Mucosa of descending colon (tissue), 3 donors: Measurements from ENCODE around the gene STUB1. TPM values are rescaled to one million over a fixed set of nuclear protein-coding genes. Genes with fewer than 3 reads are reported as not detected.

ENCODE experiments used
- ATAC-seq: fragments of 200-7000 bp; cut with Tn5 transposase; one replicate; pipeline ENCODE4 v1.9.1; 2020; ENCODE audit warnings: mild to moderate bottlenecking, moderate library complexity
- DNase-seq, 3 donors: peaks; one replicate each; pipeline ENCODE4 v3.0.0-alpha.2; 2020
- H3K36me3 ChIP-seq: fragments of 200-600 bp; one replicate; pipeline ENCODE4 v1.8.0; 2021; ENCODE audit warnings: low read depth, mild to moderate bottlenecking
- H3K4me1 ChIP-seq: fragments of 200-600 bp; one replicate; pipeline ENCODE4 v1.8.0; 2021; ENCODE audit warnings: low read depth, mild to moderate bottlenecking
- H3K4me3 ChIP-seq: fragments of 200-600 bp; one replicate; pipeline ENCODE4 v1.8.0; 2021; ENCODE audit warnings: mild to moderate bottlenecking
- H3K9me3 ChIP-seq: fragments of 200-600 bp; one replicate; pipeline ENCODE4 v1.8.0; 2021; ENCODE audit warnings: mild to moderate bottlenecking
- CTCF ChIP-seq: fragments of 200-600 bp; IDR thresholded peaks from one replicate; pipeline ENCODE4 v1.8.0; 2022; ENCODE audit warnings: antibody characterized with exemption, mild to moderate bottlenecking
- intact Hi-C, 2 donors: fragments of 100-400 bp; cut with DNase I in 1 of 2; cut with micrococcal nuclease in 1 of 2; formaldehyde crosslinking; loops; one replicate each; pipeline versions ENCODE4 v1.11.0 to v1.11.1; 2022; cut with DNase I, micrococcal nuclease
- total RNA-seq, 3 donors: library from RNA; stranded (reverse); fragmentation: NEBNext Ultra II Directional in 2 of 3; extraction: Animal tissue kit (Norgen Biotek cat#: 25700) in 2 of 3; gene quantifications; one replicate each; pipeline versions ENCODE4 v1.2.1 to v1.2.4, GENCODE V29; 2021 to 2023
- donor health status: DM: no; HTN: no; CAD: no; lungs with moderate emphysema.
- donor health status: DM: no; HTN: no; CAD: no.
- donor health status: DM: no; HTN: yes; CAD: no.

STUB1 gene
- total RNA-seq, 3 donors from 2014 or later = 77.8 to 119 (median 108) TPM

GRCh38 chr16:677316-678190 is 2.7 kb upstream of the STUB1 start:
- DNase-seq = peak in 1 of 3 donors; percentile 33
- no peaks in the 10 kb centered on the region for H3K9me3 ChIP-seq
- no peak for ATAC-seq
- TF ChIP-seq CTCF = no peak
- H3K4me3 ChIP-seq = no peak overlapping the region
- H3K36me3 ChIP-seq = peaks cover 9% of the 10 kb centered on the region
- peaks cover 54% of the 10 kb centered on the region for H3K4me1 ChIP-seq
- intact Hi-C loops = no loop called here

- intact Hi-C loops = no loop called here
Measured at GRCh38 chr16:678209-678857, 1.9 kb upstream of the STUB1 start.

GRCh38 chr16:678858-679813 is 1.1 kb upstream of the STUB1 start:
- no peak for TF ChIP-seq CTCF
- peaks cover 64% of the 10 kb centered on the region for H3K4me1 ChIP-seq

More at GRCh38 chr16:678209-678857, 1.9 kb upstream of the STUB1 start:
- no peak for ATAC-seq
- TF ChIP-seq CTCF = no peak
- Histone ChIP-seq H3K9me3 (no peaks in the 10 kb centered on the region), H3K4me1 (peaks cover 60% of the 10 kb centered on the region), H3K4me3 (no peak overlapping the region), H3K36me3 (peaks cover 5% of the 10 kb centered on the region)
- DNase-seq = peak in 1 of 3 donors; percentile 40

GRCh38 chr16:680625-680945 is 375 bp downstream of the STUB1 start:
- TF ChIP-seq CTCF = no peak
- H3K36me3 ChIP-seq = peaks cover 5% of the 10 kb centered on the region
- H3K4me1 ChIP-seq = peaks cover 68% of the 10 kb centered on the region
- H3K9me3 ChIP-seq = no peaks in the 10 kb centered on the region
- intact Hi-C loops = no loop called here
- no peak for DNase-seq
- peak overlapping the region; percentile 70 for H3K4me3 ChIP-seq
- ATAC-seq = no peak

More at GRCh38 chr16:678858-679813, 1.1 kb upstream of the STUB1 start:
- ATAC-seq (peak; percentile 20), DNase-seq (peak; percentile 70 to 89 (median 82))
- intact Hi-C loops = no loop called here
- Histone ChIP-seq H3K9me3 (no peaks in the 10 kb centered on the region), H3K36me3 (peaks cover 5% of the 10 kb centered on the region), H3K4me3 (no peak overlapping the region)
